ENCODE measurements around the gene BANF2.

- TF ChIP-seq GLIS3 (CRISPR knock-in tag; IDR thresholded peaks at IDR 0.05) (no peak), ZFP30 (CRISPR knock-in tag; IDR thresholded peaks at IDR 0.05) (no peak), CREB5 (CRISPR knock-in tag; IDR thresholded peaks at IDR 0.05; ENCODE audit: low read depth) (no peak), ARNTL (CRISPR knock-in tag; IDR thresholded peaks at IDR 0.05; ENCODE audit: borderline replicate concordance, low read depth) (no peak), ZNF565 (CRISPR knock-in tag; conservative IDR thresholded peaks at IDR 0.05; ENCODE audit: low read depth) (no peak), CSDC2 (CRISPR knock-in tag; IDR thresholded peaks at IDR 0.05) (no peak), ZNF8 (CRISPR knock-in tag; IDR thresholded peaks at IDR 0.05) (no peak), PATZ1 (CRISPR knock-in tag; IDR thresholded peaks at IDR 0.05; ENCODE audit: borderline replicate concordance) (no peak), CSRNP3 (CRISPR knock-in tag; IDR thresholded peaks at IDR 0.05) (no peak), TCF4 (CRISPR knock-in tag; IDR thresholded peaks at IDR 0.05; ENCODE audit: borderline replicate concordance) (no peak), OSR1 (CRISPR knock-in tag; IDR thresholded peaks at IDR 0.05) (no peak), BACH2 (CRISPR knock-in tag; IDR thresholded peaks at IDR 0.05; ENCODE audit: borderline replicate concordance) (no peak), ZNF70 (CRISPR knock-in tag; IDR thresholded peaks at IDR 0.05) (no peak)
These were observed at the start of gene BANF2 for GRCh38 chr20:17699931-17700351.
